Mucosa of stomach (tissue), 1 donor: ENCODE measurements around the gene ZNF683.
"Not testable (repeated sequence)": the region's sequence is repeated elsewhere in the genome, so short reads cannot be mapped to it uniquely, and the experiment has no call there.

Source experiments
- H3K27me3 ChIP-seq: one replicate; pipeline ENCODE4 v1.7.0; 2013; ENCODE audit warnings: mild to moderate bottlenecking, low read length; ENCODE audit not compliant: control insufficient read depth, insufficient read depth
- H3K36me3 ChIP-seq: one replicate; pipeline ENCODE4 v1.7.0; 2013; ENCODE audit warnings: low read length; ENCODE audit not compliant: control insufficient read depth, insufficient read depth
- H3K4me1 ChIP-seq: one replicate; pipeline ENCODE4 v1.7.0; 2013; ENCODE audit warnings: mild to moderate bottlenecking, low read length; ENCODE audit not compliant: control insufficient read depth, insufficient read depth
- H3K4me3 ChIP-seq: one replicate; pipeline ENCODE4 v1.7.0; 2013; ENCODE audit warnings: low read length
- H3K9ac ChIP-seq: one replicate; pipeline ENCODE4 v1.7.0; 2013; ENCODE audit warnings: mild to moderate bottlenecking, low read length, moderate library complexity
- H3K9me3 ChIP-seq: one replicate; pipeline ENCODE4 v1.7.0; 2013; ENCODE audit warnings: mild to moderate bottlenecking, low read length, moderate library complexity; ENCODE audit not compliant: control insufficient read depth
- donor health status: Pancreatic carcinoma.

ZNF683 gene

DNA sequence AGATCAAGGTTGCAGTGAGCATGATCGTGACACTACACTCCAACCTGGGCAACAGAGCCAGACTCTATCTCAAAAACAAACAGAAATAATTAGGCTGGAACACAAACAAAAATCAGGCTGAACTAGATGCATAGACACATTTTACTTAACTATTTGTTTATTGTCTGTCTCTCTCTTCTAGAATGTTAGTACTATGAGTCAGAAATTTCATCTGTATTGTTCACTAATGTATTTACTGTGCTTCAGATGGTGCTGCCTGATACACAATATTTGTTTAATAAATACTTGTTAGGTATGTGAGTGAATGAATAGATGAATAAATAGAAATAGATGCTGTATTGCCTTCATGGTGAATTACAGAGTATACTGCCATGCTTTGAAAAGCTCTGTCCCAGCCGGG, 32.1 kb upstream of the ZNF683 start:
- Histone ChIP-seq H3K27me3 (peaks cover 14% of the 10 kb centered on the region), H3K4me1 (no peaks in the 10 kb centered on the region), H3K36me3 (no peaks in the 10 kb centered on the region), H3K4me3 (no peak overlapping the region), H3K9ac (no peak overlapping the region), H3K9me3 (no peaks in the 10 kb centered on the region)

DNA sequence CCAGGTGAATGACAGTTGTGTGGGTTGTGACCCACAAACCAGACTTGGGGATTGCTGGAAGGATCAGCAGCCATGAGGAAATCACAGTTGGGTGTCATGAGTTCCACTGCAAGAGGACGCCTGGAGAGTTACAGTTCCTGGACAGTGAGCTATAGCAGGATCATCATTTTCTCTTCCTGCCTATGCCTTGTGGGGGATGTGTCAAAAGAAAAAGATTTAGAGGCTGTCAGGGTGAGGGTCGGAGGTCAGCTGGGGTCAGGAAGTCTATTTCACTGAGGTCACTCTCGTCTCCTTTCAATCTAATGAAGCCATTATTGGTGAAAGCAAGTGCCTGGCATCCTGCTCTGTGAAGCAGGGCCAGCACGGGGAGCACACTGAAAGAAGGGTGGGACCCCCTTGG, 31.1 kb upstream of the ZNF683 start:
- Histone ChIP-seq H3K9me3 (no peaks in the 10 kb centered on the region), H3K9ac (no peak overlapping the region), H3K4me3 (no peak overlapping the region), H3K27me3 (peaks cover 4% of the 10 kb centered on the region), H3K4me1 (no peaks in the 10 kb centered on the region), H3K36me3 (no peaks in the 10 kb centered on the region)

DNA sequence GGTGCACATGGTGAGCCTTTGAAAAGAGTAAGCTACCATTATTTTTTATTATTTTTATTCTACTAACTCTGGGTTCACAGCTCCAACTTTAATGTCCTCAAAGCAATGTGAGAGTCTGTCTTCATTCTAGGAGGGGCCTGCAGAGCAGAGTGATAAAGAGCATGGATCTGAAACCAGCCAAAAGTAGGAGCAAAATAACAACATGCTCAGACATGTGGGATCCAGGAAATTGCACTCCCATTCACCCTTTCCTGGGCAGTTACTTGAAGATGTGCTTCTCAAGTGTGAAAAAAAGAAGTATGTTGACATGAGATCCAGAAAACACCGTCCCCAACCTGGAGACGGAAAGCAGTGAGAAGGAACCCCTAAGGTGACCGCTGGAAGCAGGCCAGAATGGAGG, 29.3 kb upstream of the ZNF683 start:
- H3K9me3 ChIP-seq = no peaks in the 10 kb centered on the region
- no peak overlapping the region for H3K9ac ChIP-seq
- peaks cover 3% of the 10 kb centered on the region for H3K27me3 ChIP-seq
- H3K36me3 ChIP-seq = no peaks in the 10 kb centered on the region
- no peaks in the 10 kb centered on the region for H3K4me1 ChIP-seq
- H3K4me3 ChIP-seq = no peak overlapping the region

DNA sequence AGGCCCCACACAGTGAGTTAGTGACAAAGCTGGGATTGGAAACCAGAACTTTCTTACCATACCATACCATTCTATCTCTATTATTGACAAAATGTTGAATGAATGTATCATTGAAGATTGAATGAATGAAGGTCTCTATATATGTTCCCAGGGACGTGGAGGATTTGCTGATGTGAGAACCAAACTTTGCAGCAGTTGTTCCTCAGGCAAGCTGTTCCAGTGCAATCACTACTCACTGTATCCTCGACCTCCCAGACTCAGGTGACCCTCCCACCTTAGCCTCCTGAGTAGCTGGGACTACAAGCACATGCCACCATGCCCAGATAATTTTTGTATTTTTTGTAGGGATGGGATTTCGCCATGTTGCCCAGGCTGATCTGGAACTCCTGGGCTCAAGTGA, 26.5 kb upstream of the ZNF683 start:
- H3K4me3 ChIP-seq = no peak overlapping the region
- no peaks in the 10 kb centered on the region for H3K9me3 ChIP-seq
- H3K36me3 ChIP-seq = no peaks in the 10 kb centered on the region
- no peaks in the 10 kb centered on the region for H3K4me1 ChIP-seq
- H3K9ac ChIP-seq = no peak overlapping the region
- peaks cover 3% of the 10 kb centered on the region for H3K27me3 ChIP-seq

DNA sequence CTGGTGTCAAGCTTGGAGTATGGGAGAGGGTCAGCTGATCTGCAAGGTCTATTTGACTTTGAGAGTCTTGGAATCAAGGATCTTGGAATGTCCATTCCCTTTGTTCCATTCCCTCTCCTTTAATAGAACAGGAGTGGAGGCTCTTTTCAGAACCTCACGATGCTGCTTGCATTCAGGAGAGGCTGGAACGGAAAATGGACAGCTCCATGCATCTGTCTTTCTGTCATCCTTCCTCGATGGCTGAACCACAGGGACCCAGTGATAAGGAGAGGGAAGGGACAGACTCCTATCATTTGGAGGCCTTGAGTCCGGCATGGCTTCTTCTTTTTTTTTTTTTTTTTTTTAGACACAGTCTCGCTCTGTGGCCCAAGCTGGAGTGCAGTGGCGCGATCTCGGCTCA, 23.2 kb upstream of the ZNF683 start:
- Histone ChIP-seq H3K27me3 (no peaks in the 10 kb centered on the region), H3K36me3 (no peaks in the 10 kb centered on the region), H3K4me3 (no peak overlapping the region), H3K4me1 (no peaks in the 10 kb centered on the region), H3K9me3 (no peaks in the 10 kb centered on the region), H3K9ac (no peak overlapping the region)

DNA sequence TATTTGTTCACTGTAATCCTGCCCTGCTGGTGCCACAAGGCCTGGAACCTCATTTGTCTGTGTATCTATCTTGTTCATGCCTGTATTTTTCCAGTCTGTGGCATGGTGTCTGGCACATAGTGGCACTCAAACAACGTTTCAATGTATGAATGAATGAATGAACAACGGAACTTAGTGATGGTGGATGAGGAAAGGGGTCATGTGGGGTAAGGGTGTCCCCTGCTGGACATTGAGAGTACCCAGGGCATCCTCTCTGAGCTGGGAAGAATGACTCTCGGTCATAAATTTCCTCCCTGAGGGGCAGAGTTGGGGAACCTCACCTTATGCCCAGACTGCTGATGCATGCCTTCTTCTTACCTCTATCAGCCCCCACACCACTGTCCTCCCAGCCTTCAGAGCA, 18.9 kb upstream of the ZNF683 start:
- no peaks in the 10 kb centered on the region for H3K4me1 ChIP-seq
- H3K9me3 ChIP-seq = no peaks in the 10 kb centered on the region
- H3K4me3 ChIP-seq = no peak overlapping the region
- H3K27me3 ChIP-seq = no peaks in the 10 kb centered on the region
- H3K9ac ChIP-seq = no peak overlapping the region
- H3K36me3 ChIP-seq = no peaks in the 10 kb centered on the region

DNA sequence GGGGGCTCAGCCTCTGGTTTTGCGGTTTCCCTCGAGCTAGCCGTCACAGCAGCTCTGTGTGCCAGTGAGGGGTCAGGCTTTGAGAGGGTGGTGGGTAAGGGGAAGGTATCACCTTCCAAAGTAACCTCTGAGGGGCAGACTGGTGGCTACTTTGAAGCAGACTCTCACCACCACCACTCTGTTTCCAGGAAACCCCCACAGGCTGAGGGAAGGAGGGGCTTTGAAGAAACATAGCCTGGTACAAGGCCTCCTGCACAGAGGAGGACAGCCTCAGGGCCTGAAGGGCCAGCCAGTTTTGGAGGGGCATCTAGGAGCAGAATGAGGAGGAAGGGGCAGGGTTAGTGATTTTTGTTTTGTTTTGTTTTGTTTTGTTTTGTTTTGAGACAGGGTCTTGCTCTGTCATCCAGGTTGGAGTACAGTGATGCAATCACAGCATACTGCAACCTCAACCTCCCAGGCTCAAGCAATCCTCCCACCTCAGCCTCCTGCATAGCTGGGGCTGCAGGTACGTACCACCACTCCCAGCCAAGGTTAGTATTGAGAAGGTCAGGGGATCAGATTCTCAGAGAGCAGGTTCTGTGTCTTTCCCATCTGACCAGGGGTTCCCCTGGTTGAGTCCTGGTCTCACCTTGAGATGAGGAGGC, 17.2 kb upstream of the ZNF683 start:
- no peaks in the 10 kb centered on the region for H3K9me3 ChIP-seq
- H3K9ac ChIP-seq = no peak overlapping the region
- H3K4me1 ChIP-seq = no peaks in the 10 kb centered on the region
- H3K27me3 ChIP-seq = no peaks in the 10 kb centered on the region
- no peak overlapping the region for H3K4me3 ChIP-seq
- no peaks in the 10 kb centered on the region for H3K36me3 ChIP-seq

DNA sequence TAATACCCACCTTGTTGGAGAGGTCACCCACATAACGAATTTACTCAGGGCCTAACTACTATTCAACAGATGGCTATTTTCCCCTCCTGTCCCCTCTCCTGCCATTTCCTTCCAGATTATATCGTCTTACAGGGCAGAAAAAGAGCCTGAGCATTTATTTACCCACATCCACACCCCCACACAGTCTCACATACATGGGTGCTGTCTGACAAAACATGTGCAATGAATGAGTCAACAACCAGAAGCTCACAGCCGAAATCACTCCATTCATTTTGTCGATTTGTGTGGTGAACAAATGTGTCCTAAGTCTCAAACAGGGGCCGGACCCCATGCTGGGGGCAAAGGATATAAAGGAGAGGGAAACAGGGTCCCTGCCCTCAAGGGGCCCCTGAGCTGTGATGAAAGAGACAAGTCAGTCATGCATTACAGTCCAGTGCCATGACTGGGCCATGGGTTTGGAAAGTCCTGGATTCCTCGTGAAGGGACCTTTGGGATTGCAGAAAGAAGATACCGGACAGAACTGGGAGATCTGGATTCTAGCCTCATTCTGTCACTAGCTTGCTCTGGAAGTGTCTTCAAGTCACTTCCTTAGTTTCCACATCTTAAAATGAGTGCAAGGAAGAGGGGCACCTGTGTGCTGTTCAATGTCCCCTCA, 16.4 kb upstream of the ZNF683 start:
- no peaks in the 10 kb centered on the region for H3K27me3 ChIP-seq
- no peaks in the 10 kb centered on the region for H3K9me3 ChIP-seq
- H3K9ac ChIP-seq = no peak overlapping the region
- no peaks in the 10 kb centered on the region for H3K36me3 ChIP-seq
- H3K4me3 ChIP-seq = no peak overlapping the region
- H3K4me1 ChIP-seq = no peaks in the 10 kb centered on the region

DNA sequence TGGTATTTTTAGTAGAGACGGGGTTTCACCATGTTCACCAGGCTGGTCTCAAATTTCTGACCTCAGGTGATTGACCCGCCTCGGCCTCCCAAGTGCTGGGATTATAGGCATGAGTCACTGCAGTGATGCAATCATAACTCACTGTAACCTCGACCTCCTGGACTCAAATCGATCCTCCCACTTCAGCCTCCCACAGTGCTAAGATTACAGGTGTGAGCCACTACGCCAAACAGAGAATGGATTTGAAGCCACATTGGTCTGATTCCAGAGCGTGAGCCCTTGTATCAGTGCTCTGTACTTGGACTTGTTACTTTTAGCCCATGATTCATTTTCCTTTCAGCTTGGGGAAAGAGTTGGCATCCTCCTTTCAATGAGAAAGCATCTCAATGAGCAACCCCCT, 14.9 kb upstream of the ZNF683 start:
- Histone ChIP-seq H3K4me3 (no peak overlapping the region), H3K9ac (no peak overlapping the region), H3K27me3 (no peaks in the 10 kb centered on the region), H3K4me1 (no peaks in the 10 kb centered on the region), H3K9me3 (no peaks in the 10 kb centered on the region), H3K36me3 (no peaks in the 10 kb centered on the region)

DNA sequence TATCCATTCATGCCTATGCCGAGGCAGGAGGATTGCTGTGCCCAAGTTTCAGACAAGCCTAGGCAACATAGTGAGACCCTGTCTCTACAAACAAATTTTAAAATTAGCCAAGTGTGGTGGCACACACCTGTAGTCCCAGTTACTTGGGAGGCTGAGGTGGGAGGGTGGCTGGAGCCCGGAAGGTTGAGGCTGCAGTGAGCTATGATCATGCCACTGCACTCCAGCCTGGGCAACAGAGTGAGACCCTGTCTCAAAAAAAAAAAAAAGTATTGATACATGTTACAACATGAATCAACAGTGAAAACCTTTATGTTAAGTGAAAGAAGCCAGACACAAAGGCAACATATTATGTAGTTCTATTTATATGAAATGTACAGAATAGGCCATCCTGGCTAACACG, 12.5 kb upstream of the ZNF683 start:
- H3K4me1 ChIP-seq, H3K36me3 ChIP-seq, H3K4me3 ChIP-seq, H3K9ac ChIP-seq, H3K27me3 ChIP-seq, H3K9me3 ChIP-seq: not testable (repeated sequence)

DNA sequence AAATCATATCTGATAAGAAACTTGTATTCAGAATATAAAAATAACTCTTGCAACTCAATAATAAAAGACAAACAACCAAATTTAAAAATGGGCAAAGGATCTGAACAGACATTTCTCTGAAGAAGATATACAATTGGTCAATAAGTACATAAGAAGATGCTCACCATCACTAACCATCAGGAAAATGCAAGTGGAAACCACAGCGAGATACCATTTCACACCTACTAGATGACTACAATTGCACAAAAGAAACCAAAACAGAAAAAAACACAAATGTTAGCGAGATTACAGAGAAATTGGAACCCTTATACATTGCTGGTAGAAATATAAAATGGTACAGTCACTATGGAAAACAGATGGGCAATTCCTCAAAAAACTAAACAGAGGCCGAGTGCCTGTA, 11.5 kb upstream of the ZNF683 start:
- Histone ChIP-seq H3K9me3 (no peaks in the 10 kb centered on the region), H3K27me3 (no peaks in the 10 kb centered on the region), H3K4me1 (no peaks in the 10 kb centered on the region), H3K36me3 (no peaks in the 10 kb centered on the region), H3K4me3 (no peak overlapping the region), H3K9ac (no peak overlapping the region)

DNA sequence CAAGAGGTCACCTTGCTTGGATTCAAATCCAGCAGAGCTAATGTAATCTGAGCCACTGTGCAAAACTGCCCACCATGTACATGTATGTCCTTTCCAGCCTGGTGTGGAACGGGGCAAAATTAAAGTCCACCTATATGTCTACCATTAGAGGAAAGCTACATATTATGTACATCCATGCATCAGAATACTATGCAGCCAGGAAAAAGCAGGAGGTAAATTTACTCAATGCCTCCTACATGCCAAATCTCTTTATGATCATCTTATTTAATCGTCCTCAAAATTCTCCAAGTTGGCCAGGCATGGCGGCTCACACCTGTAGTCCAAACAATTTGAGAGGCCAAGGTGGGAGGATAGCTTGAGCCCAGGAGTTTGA, 6.3 kb upstream of the ZNF683 start:
- H3K27me3 ChIP-seq = no peaks in the 10 kb centered on the region
- no peaks in the 10 kb centered on the region for H3K9me3 ChIP-seq
- peaks cover 8% of the 10 kb centered on the region for H3K4me1 ChIP-seq
- H3K9ac ChIP-seq = no peak overlapping the region
- H3K4me3 ChIP-seq = no peak overlapping the region
- no peaks in the 10 kb centered on the region for H3K36me3 ChIP-seq
